Stomach (tissue), 4 donors: ENCODE measurements around the gene UCN.

Source experiments
- CTCF ChIP-seq, 7 experiments: fragments of 450-650 bp in 4 of 7; fragments of 200-600 bp in 3 of 7; sonication (generic) in 3 of 7; IDR thresholded peaks; one replicate each; pipeline ENCODE4 v1.5.1; 2016 to 2019; ENCODE audit warnings: antibody characterized with exemption in 7 of 7, control low read depth in 2 of 7, mild to moderate bottlenecking in 1 of 7
- EP300 ChIP-seq: sonication (generic); formaldehyde crosslinking; IDR thresholded peaks from one replicate; pipeline ENCODE4 v1.6.1; 2017; ENCODE audit warnings: antibody characterized with exemption
- POLR2A ChIP-seq, 4 donors: fragments of 450-650 bp; IDR thresholded peaks; one replicate each; pipeline ENCODE4 v1.6.1; 2016; ENCODE audit warnings: antibody characterized with exemption in 4 of 4, control low read depth in 2 of 4, mild to moderate bottlenecking in 1 of 4, moderate library complexity in 1 of 4
- POLR2AphosphoS5 ChIP-seq, 3 donors: sonication (generic); formaldehyde crosslinking; IDR thresholded peaks; one replicate each; pipeline ENCODE4 v1.6.1; 2016; ENCODE audit warnings: antibody characterized with exemption in 3 of 3

DNA sequence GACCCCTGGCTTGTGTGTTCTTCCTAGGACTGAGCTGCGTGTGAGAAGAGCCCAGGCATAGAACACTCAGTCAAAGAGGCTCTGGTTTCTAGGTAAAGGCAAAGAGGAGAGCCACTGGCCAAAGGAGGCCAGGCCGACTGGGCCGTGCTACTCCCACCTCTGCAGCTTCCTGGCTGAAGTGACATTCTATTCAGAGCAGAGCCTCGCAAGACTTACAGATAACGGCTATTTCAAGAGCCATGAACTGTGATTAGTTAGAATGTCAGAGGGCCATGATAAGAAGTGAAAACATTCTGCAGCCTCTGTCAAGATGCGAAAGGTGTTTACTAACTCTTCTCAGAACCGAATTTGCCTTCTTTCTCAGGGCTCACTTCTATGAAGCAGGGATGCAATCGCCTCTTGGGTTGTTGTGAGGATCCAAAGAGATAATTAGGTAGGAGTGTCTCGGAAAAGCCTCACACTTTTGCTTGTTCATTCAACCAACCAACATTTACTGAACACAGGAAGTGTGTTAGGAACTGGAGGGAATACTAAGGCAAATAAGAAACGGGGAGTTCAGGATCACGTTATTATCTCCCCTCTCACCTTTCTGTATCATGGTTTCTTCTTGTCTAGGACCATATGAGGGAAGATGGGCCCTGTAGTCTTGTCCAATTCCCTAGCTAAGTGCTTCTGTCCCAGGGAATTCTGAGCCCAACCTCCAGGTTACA is 36.5 kb downstream of the UCN start:
- TF ChIP-seq CTCF (IDR thresholded peaks at IDR 0.05) (no peak), POLR2AphosphoS5 (IDR thresholded peaks at IDR 0.05) (no peak), POLR2A (IDR thresholded peaks at IDR 0.05) (no peak), EP300 (no peak)
